H1 (cell line): ENCODE results near the gene HORMAD2. TPM values are rescaled to one million over a fixed set of nuclear protein-coding genes. Genes with fewer than 3 reads are reported as not detected.

Experiments
- ASH2L ChIP-seq: fragments of 200-600, 300-600 bp; sonication (generic); IDR thresholded peaks from one replicate; pipeline ENCODE4 v1.7.1; 2017; ENCODE audit warnings: low read length
- BCL11A ChIP-seq, 2 experiments: IDR thresholded peaks; one replicate each; pipeline ENCODE4 v1.6.1; 2011; ENCODE audit warnings: low read depth in 2 of 2, low read length in 2 of 2, mild to moderate bottlenecking in 2 of 2
- EP300 ChIP-seq, 2 experiments: IDR thresholded peaks; 1 replicate in 1 of 2; 2 replicates in 1 of 2; pipeline ENCODE4 v1.6.1; 2011 to 2012; ENCODE audit warnings: low read depth in 2 of 2, low read length in 2 of 2, mild to moderate bottlenecking in 2 of 2, borderline replicate concordance in 1 of 2, inconsistent platforms in 1 of 2, moderate library complexity in 1 of 2
- polyA plus RNA-seq, 7 experiments: library from polyadenylated mRNA; depleted of rRNA in 3 of 7; stranded (reverse) in 5 of 7; unstranded in 2 of 7; fragments of >200 nt in 5 of 7; fragments of 200-250 nt in 2 of 7; gene quantifications; 1 replicate in 5 of 7; 2 replicates in 1 of 7; 4 replicates in 1 of 7; pipeline versions ENCODE4 v1.2.1 to v1.2.3, GENCODE V29; 2011 to 2013; ENCODE audit warnings: missing spikeins in 2 of 7, mixed read lengths in 2 of 7
- total RNA-seq: library from RNA; stranded (reverse); fragmentation: NEBNext Ultra II Directional; extraction: Animal tissue kit (Norgen Biotek cat#: 25700); gene quantifications from 2 replicates; pipeline ENCODE4 v1.2.1, GENCODE V29; 2021

The HORMAD2 gene
- total and polyA plus RNA-seq, 2 of the 8 experiments (the other 6 are each of a cell fraction or from before 2014, with no cell fraction given) = 0.03 TPM; not detected in 1

GRCh38 chr22:30158277-30158676 is 78.0 kb downstream of the HORMAD2 start (continued):
- TF ChIP-seq EP300 (IDR thresholded peaks at IDR 0.05; ENCODE audit: borderline replicate concordance in 1 of 2, low read depth in 2 of 2, low read length in 2 of 2) (no peak), ASH2L (no peak), BCL11A (IDR thresholded peaks at IDR 0.05; ENCODE audit: low read depth in 2 of 2, low read length in 2 of 2) (no peak)
